GM11168 (cell line): ENCODE measurements around the gene PDZD2.

Source experiments
- in situ Hi-C: fragments of 300-500 bp; cut with MboI; formaldehyde crosslinking; loops from one replicate; pipeline ENCODE4 v1.12.0; 2022; ENCODE audit warnings: low sequenced_read_pairs; ENCODE audit not compliant: unreplicated experiment

Gene PDZD2

GRCh38 chr5:31635446-31635845 is 3.5 kb upstream of the PDZD2 start:
- in situ Hi-C loops, result no loop called here

GRCh38 chr5:31637851-31638250 is 1.1 kb upstream of the PDZD2 start:
- in situ Hi-C loops, result no loop called here

GRCh38 chr5:31638345-31638744 is 586 bp upstream of the PDZD2 start:
- in situ Hi-C loops, result no loop called here

- in situ Hi-C loops, result no loop called here
Observed at GRCh38 chr5:31639481-31640411, 815 bp downstream of the PDZD2 start.

- in situ Hi-C loops, result no loop called here
Observed at GRCh38 chr5:31640573-31640972, 1.6 kb downstream of the PDZD2 start.

GRCh38 chr5:31641059-31641458 is 2.1 kb downstream of the PDZD2 start:
- in situ Hi-C loops, result no loop called here

GRCh38 chr5:31641575-31641974 is 2.6 kb downstream of the PDZD2 start:
- in situ Hi-C loops, result no loop called here

GRCh38 chr5:31645420-31646081 is 6.6 kb downstream of the PDZD2 start:
- in situ Hi-C loops, result no loop called here

- in situ Hi-C loops, result no loop called here
Observed at GRCh38 chr5:31648326-31648725, 9.4 kb downstream of the PDZD2 start.

GRCh38 chr5:31651241-31651640 is 12.3 kb downstream of the PDZD2 start:
- in situ Hi-C loops, result no loop called here

GRCh38 chr5:31655491-31655890 is 16.6 kb downstream of the PDZD2 start:
- in situ Hi-C loops, result no loop called here

GRCh38 chr5:31656806-31657205 is 17.9 kb downstream of the PDZD2 start:
- in situ Hi-C loops, result no loop called here

- in situ Hi-C loops, result no loop called here
Observed at GRCh38 chr5:31657315-31657979, 18.5 kb downstream of the PDZD2 start.

- in situ Hi-C loops, result no loop called here
Observed at GRCh38 chr5:31661257-31661656, 22.3 kb downstream of the PDZD2 start.

- in situ Hi-C loops, result no loop called here
Observed at GRCh38 chr5:31663519-31663918, 24.6 kb downstream of the PDZD2 start.

GRCh38 chr5:31664566-31664965 is 25.6 kb downstream of the PDZD2 start:
- in situ Hi-C loops, result no loop called here

GRCh38 chr5:31671339-31671741 is 32.4 kb downstream of the PDZD2 start:
- in situ Hi-C loops, result no loop called here

GRCh38 chr5:31674371-31674951 is 35.5 kb downstream of the PDZD2 start:
- in situ Hi-C loops, result no loop called here

GRCh38 chr5:31675472-31675871 is 36.5 kb downstream of the PDZD2 start:
- in situ Hi-C loops, result no loop called here

- in situ Hi-C loops, result no loop called here
Observed at GRCh38 chr5:31678180-31678579, 39.2 kb downstream of the PDZD2 start.

GRCh38 chr5:31680528-31680927 is 41.6 kb downstream of the PDZD2 start:
- in situ Hi-C loops, result no loop called here
